Kidney capillary endothelial cell (primary cell): ENCODE measurements around the gene LRBA.
"Not testable (repeated sequence)": the region's sequence is repeated elsewhere in the genome, so short reads cannot be mapped to it uniquely, and the experiment has no call there.

ENCODE experiments used
- DNase-seq: peaks from one replicate; pipeline ENCODE4 v3.0.0-alpha.2; 2018; ENCODE audit warnings: low spot score

LRBA gene

GRCh38 chr4:150943126-150943525, 72.0 kb downstream of the LRBA start:
- no peak for DNase-seq

DNA sequence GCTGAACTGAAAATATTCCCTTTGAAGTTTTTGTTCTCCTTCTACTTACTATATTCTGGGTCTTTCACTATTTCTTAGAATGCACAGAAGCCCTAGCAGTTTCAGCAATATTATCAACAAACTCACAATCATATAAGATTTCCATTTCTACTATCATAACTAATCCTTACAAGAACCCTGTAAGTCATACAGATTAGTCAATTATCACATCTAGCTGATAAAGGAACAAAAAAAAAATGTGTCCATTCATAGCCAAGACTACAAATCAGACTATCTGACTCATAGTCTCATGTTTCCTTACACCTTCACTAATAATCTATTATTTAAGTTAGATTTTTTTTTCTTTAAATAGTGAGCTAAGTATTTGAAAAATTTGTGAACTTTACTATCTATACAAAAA, 72.5 kb downstream of the LRBA start:
- DNase-seq = no peak

DNA sequence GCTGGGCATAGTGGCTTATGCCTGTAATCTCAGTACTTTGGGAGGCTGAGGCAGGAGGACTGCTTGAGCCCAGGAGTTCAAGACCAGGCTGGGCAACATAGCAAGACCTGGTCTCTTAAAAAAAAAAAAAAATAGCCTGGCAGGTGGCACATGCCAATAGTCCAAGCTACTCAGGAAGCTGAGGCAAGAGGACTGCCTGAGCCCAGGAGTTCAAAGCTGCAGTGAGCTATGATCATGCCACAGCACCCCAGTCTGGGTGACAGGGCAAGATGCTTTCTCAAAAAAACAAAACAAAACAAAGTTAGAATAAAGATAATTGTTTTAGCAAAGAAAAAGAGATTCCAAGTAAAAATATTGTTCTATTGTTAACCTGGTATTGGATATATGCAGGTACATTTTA, 75.0 kb downstream of the LRBA start:
- no peak for DNase-seq

DNA sequence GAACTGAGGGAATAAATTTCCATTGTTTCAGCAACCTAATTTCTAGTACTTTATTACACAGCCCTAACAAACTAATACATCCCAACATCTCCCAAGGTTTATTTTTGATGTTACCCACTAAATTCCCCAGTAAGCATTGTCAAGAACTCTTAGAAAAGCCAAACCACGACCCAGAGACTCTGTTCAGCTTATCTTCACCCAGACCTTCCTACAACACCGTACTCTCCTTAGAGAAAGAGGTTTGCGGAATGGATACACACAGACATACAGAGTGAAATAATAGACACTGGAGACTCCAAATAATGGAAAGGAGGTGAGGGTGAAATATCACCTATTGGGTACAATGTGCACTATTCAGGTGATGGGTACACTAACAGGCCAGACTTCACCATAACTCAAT, 75.6 kb downstream of the LRBA start:
- DNase-seq = no peak

DNA sequence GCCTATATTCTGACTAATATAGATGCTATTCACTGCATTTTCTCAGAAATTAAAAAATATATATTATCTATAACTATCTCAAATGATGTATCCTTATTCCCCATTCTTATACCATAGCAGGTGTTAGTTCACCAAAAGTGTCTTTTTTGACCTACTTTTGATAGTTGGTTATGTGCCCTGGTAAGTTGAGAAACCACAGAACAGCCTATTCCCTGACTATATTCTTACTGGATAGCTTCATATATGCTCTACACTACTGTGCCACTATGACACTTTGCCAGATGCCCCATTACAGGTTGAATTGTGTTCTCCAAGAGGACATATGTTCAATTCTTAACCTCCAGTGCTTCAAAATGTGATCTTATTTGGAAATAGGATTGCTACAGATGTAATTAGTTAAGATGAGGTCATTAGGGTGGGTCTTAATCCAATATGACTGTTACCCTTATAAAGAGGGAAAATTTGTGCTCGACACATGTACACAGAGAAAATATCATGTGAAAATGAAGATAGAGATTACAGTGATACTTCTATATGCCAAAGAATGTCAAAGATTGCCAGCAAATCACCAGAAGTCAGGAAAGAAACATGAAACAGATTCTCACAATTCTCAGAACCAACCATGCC, 76.1 kb downstream of the LRBA start:
- DNase-seq = no peak

DNA sequence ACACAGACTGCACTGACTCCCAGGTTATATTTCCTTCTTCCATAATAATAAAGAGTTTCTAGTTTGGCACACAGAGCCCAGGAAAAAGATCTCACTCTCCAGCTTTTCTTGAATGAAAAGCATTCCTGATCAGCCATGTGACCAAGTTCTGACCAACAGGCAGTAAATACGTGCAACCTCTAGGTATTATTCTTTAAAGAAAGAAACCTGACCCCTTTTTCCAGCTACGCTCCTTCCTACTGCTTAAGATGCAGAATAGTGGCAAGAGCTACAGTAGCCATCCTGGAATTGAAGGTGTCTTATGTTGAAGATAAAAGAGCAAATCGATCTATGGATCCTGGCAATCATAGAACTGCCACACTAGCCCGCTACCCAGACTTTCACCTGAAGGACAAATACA, 76.7 kb downstream of the LRBA start:
- no peak for DNase-seq

DNA sequence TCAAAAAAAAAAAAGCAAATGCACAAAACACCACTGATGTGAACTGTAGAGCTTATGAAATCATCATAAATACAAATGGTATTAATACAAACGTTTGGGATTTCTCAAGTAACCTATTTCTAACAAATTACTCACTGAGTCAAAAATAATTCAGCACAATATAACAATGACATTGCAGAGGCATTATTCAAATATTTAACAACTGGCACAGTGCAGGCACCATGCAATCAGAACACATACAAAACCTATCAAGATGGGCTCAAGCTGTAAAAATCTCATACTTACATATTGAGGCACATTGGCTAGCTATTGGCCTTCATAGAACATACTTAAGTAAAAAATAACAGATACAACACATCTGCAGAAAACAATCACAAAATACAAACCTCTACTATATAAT, 81.1 kb downstream of the LRBA start:
- no peak for DNase-seq

DNA sequence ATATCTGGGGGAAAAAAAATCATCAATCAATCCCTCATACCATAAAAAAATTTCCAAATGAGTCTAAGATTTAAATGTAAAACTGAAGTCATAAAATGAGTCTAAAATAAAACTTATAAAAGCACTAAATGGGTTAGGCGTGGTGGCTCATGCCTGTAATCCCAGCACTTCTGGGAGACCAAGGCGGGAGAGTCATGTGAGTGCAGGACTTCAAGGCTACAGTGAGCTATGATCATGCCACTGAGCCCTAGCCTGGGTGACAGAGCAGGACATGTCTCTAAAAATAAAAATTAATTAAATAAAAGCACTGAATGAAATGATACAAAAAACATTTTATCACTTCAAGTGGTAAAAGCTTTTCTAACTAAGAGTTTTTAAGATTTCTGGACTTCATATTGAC, 83.3 kb downstream of the LRBA start:
- no peak for DNase-seq

DNA sequence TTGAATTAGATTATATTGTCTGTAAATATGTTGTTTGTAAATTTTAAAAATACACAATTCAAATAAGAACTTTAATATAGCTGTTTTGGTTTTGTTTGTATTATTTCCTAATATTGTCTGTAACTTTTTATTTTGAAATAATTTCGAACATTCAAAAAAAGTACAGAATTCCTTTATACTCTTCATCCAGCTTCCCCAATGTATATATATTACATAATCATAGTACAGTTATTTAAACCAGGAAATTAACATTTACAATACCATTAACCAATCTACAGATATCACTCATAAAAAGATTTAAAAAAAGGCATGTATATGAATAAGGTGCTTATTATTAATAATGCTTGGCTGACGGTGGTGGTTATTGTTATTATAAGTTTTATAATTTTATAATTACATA, 84.1 kb downstream of the LRBA start:
- DNase-seq = no peak

GRCh38 chr4:150923945-150924344, 91.1 kb downstream of the LRBA start:
- DNase-seq = no peak

- DNase-seq = not testable (repeated sequence)
Measured at GRCh38 chr4:150921486-150921885, 93.6 kb downstream of the LRBA start.

DNA sequence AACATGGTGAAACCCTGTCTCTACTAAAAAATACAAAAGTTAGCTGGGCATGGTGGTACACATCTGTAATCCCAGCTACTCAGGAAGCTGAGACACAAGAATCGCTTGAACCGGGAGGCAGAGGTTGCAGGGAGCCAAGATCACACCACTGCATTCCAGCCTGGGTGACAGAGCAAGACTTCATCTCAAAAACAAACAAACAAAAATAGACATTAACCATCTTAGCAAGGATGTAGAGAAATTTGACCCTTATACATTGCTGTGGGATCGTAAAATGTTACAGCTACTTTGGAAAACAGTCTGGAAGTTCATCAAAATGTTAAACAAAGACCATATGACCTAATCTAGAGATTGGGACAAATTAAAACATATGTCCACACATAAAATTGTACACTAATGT, 96.5 kb downstream of the LRBA start:
- DNase-seq = not testable (repeated sequence)

DNA sequence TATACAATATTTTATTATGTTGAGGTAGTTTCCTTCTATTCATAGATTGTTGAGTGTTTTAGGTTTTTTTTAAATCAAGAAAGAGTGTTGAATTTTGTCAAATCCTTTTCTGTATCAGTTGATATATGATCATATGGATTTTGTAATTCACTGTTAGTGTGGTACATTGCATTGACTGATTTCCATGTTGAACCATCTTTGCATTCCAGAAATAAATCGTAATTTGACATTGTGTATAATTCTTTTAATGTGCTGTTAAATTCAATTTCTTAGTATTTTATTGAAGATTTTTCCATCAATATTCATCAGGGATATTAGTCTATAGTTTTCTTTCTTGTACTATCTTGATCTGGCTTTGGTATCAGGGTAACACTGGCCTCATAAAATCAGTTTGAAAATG, 103.8 kb downstream of the LRBA start:
- no peak for DNase-seq

GRCh38 chr4:150909116-150909515, 106.0 kb downstream of the LRBA start:
- DNase-seq = no peak

DNA sequence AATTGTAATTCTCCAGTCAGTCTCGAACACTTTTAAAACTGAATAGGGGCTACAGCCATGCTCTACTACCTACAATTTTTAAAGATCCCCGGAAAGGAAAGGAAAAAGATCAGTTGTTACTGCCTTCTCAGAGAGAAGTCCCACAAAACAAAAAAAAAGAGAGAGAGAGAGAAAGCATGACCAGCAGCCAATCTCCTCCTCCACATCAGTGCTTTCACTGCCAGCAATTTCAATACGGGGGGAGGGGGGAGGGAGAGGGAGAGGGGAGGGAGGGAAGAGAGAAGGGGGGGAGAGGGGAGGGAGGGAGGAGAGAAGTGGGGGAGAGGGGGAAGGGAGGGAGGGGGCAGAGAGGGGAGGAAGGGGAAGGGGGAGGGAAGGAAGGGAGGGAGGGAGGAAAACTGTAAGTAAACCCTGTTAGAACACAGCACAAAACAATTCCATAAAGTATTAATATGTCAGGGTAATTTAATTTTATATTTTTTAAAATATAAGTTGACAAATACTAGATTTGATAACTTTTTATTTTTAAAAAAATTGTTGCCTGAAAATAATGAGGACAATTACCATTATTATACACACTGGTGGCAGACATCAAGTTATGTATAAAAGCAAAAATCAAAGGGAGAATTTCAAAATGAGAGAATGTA, 108.0 kb downstream of the LRBA start:
- DNase-seq = no peak

DNA sequence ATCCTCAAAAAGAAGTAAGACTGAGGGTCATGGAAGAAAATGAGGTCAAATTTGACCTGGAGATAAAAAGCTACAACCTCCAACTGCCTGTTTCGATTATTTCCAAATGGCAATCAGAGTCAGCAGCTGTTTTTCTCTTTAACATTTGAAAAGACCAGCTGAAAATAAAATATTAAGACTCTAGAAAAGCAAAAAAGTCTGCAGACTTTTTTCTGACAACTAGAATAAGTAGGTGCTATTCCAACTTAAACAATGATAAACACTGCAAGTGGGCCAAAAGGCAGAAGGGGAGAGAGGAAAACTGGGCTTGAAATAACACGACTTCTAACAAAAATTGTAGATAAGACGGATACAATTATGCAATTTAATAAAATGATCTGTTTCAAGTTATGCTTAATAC, 110.4 kb downstream of the LRBA start:
- DNase-seq = no peak

- DNase-seq = no peak
Measured at GRCh38 chr4:150903603-150904002, 111.5 kb downstream of the LRBA start.

- DNase-seq = no peak
Measured at GRCh38 chr4:150896497-150896896, 118.6 kb downstream of the LRBA start.

DNA sequence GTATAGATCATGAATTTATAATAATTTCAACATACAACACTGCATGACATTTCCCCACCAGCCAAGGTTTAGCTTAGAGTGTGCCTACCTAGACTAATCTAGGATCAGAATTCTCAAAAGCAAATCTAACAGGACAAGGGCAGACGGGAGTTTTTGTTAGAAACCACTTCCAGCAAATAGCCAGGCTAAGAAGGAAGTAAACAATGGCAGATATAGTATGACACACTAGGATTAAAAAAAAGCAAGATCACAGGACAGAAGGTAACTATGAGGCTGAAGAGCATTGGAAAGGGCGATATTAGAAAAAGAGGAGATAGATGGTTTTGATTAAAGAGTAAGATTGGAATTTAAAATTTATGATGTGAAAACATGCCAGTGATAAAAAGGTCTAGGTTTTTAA, 124.8 kb downstream of the LRBA start:
- DNase-seq = no peak

DNA sequence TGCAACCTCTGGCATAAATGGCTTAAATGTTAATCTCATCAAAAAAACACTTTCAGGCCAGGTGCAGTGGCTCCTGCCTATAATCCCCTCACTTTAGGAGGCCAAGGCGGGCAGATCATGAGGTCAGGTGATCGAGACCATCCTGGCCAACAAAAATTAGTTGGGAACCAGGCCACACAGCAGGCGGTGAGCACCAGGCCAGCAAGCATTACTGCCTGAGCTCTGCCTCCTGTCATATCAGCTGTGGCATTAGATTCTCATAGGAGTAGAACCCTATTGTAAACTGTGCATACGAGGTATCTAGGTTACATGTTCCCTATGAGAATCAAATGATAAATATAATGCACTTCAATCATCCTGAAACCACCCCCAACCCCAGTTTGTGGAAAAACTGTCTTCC, 125.8 kb downstream of the LRBA start:
- DNase-seq = no peak

GRCh38 chr4:150888625-150889024, 126.5 kb downstream of the LRBA start:
- DNase-seq = no peak

- DNase-seq = no peak
Measured at GRCh38 chr4:150888217-150888616, 126.9 kb downstream of the LRBA start.

DNA sequence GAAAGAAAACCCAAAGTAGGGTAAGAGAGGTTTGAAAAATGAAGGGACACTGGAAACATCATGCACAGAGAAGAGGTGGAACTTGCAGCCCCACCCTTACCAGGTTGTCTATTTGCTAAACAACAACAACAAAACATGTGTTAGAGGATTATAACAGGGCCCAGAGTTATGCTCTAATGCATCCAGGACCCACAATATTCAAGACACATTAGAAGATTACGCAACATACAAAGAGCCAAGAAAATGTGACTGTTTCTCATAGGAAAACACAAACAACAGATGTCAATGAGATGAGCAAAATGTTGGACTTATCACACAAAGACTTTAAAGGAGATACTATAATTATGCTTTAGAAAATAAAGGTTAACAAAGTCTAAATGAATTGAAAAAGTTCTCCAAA, 128.5 kb downstream of the LRBA start:
- DNase-seq = no peak

GRCh38 chr4:150884625-150885024, 130.5 kb downstream of the LRBA start:
- no peak for DNase-seq
